Testis (tissue), 2 donors: ENCODE data around the gene S100A14.

Source experiments
- CTCF ChIP-seq, 3 experiments: fragments of 450-650 bp in 2 of 3; fragments of 200-600 bp in 1 of 3; sonication (generic) in 1 of 3; IDR thresholded peaks; one replicate each; pipeline ENCODE4 v1.5.1; 2016 to 2019; ENCODE audit warnings: antibody characterized with exemption in 3 of 3, mild to moderate bottlenecking in 2 of 3, moderate library complexity in 1 of 3
- POLR2A ChIP-seq: fragments of 450-650 bp; IDR thresholded peaks from one replicate; pipeline ENCODE4 v1.6.1; 2017; ENCODE audit warnings: antibody characterized with exemption, mild to moderate bottlenecking, moderate library complexity

- TF ChIP-seq CTCF (IDR thresholded peaks at IDR 0.05) (no peak), POLR2A (no peak)
Observed at GRCh38 chr1:153643816-153644215, 27.7 kb upstream of the S100A14 start.
